Islet precursor cell (in vitro differentiated cells): ENCODE results near the gene WDR18.

Experiments used
- DNase-seq: peaks from one replicate; pipeline ENCODE4 v3.0.0-alpha.2; 2018

Gene WDR18

GRCh38 chr19:966485-967088, 17.6 kb upstream of the WDR18 start:
- no peak for DNase-seq

GRCh38 chr19:970695-971094, 13.4 kb upstream of the WDR18 start:
- DNase-seq = peak; percentile 65

GRCh38 chr19:971795-972194, 12.3 kb upstream of the WDR18 start:
- DNase-seq = peak; percentile 42

GRCh38 chr19:972281-972680, 11.9 kb upstream of the WDR18 start:
- no peak for DNase-seq

GRCh38 chr19:973726-974563, 10.2 kb upstream of the WDR18 start:
- peak; percentile 40 for DNase-seq

GRCh38 chr19:974564-975257, 9.4 kb upstream of the WDR18 start:
- peak; percentile 46 for DNase-seq

GRCh38 chr19:976476-976875, 7.7 kb upstream of the WDR18 start:
- DNase-seq = no peak

GRCh38 chr19:977058-977464, 7.1 kb upstream of the WDR18 start:
- DNase-seq = peak; percentile 51

GRCh38 chr19:979318-979741, 4.8 kb upstream of the WDR18 start:
- DNase-seq = peak; percentile 61

- peak; percentile 96 for DNase-seq
Measured at GRCh38 chr19:980133-980998, 3.8 kb upstream of the WDR18 start.

- peak; percentile 85 for DNase-seq
Measured at GRCh38 chr19:982567-983170, 1.5 kb upstream of the WDR18 start.

- no peak for DNase-seq
Measured at GRCh38 chr19:986083-986482, 1.9 kb downstream of the WDR18 start.

GRCh38 chr19:988081-988480, 3.9 kb downstream of the WDR18 start:
- DNase-seq = no peak

- no peak for DNase-seq
Measured at GRCh38 chr19:988510-988909, 4.4 kb downstream of the WDR18 start.

GRCh38 chr19:989381-990081, 5.4 kb downstream of the WDR18 start:
- DNase-seq = no peak

- no peak for DNase-seq
Measured at GRCh38 chr19:990119-990571, 6.0 kb downstream of the WDR18 start.

GRCh38 chr19:990746-991145, 6.6 kb downstream of the WDR18 start:
- DNase-seq = no peak

- peak; percentile 89 for DNase-seq
Measured at GRCh38 chr19:991174-991931, 7.2 kb downstream of the WDR18 start.

- DNase-seq = no peak
Measured at GRCh38 chr19:991932-992669, 8.0 kb downstream of the WDR18 start.

- DNase-seq = no peak
Measured at GRCh38 chr19:992670-993055, 8.5 kb downstream of the WDR18 start.
